LNCAP (cell line): ENCODE results near the gene BTBD17.

Experiments
- CTCF ChIP-seq: fragments of 450-650 bp; IDR thresholded peaks from 2 replicates; pipeline ENCODE4 v1.5.1; 2017; ENCODE audit warnings: mild to moderate bottlenecking

BTBD17 gene

GRCh38 chr17:74385201-74385600 lies 23.5 kb upstream of the BTBD17 start:
- no peak for TF ChIP-seq CTCF

GRCh38 chr17:74383141-74383540 lies 21.5 kb upstream of the BTBD17 start:
- no peak for TF ChIP-seq CTCF

DNA sequence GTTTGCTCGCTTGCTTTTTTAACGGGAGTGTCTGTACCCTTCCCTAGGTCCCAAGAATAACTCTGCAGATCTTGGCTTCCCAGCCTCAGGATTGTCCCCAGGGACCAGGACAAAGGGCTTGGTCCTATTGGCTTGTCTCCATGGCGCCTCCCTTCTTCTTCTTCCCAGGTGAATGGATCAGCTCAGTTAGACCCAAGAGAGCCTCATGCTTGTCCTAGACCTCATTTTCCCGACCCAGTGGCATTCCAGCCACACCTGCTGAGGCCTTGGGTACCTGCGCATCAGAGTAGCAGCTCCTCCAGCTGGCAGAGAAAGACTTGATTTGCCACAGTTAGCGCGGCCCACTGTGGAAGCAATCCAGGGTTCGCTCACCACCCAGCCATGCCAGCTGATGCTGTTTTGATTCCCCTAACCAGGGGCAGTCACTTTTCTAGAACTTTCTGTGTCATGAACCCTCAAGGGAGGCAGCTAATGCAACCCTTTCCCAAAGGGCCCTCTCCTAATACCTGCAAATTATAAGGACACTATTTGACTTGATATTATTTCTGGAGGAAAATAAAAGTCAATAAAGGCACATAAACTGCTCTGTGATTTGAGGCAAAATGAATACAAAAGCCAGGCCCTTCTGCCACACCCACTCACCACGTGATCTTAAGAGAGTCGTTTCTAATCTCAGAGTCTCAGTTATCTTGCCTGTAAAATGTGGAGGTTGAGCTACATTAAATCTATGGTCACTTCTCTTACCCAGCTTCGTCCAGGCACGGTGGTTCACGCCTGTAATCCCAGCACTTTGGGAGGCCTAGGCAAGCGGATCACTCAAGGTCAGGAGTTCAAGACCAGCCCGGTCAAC lies 19.5 kb upstream of the BTBD17 start:
- TF ChIP-seq CTCF, result no peak

GRCh38 chr17:74380086-74380958 lies 18.7 kb upstream of the BTBD17 start:
- TF ChIP-seq CTCF, result no peak

GRCh38 chr17:74379495-74380085 lies 17.9 kb upstream of the BTBD17 start:
- peak; percentile 84 for TF ChIP-seq CTCF

- no peak for TF ChIP-seq CTCF
Observed at GRCh38 chr17:74374858-74375257, 13.2 kb upstream of the BTBD17 start.

GRCh38 chr17:74373838-74374606 lies 12.4 kb upstream of the BTBD17 start:
- no peak for TF ChIP-seq CTCF
